Astrocyte (in vitro differentiated cells and primary cell): ENCODE data around the gene CYP4F3.

Source experiments
- CTCF ChIP-seq: IDR thresholded peaks from 2 replicates; pipeline ENCODE4 v1.5.1; 2011; ENCODE audit warnings: low read depth, mild to moderate bottlenecking, inconsistent platforms, low read length, moderate library complexity; ENCODE audit not compliant: insufficient read depth
- EZH2 ChIP-seq: IDR thresholded peaks from 2 replicates; pipeline ENCODE4 v1.6.1; 2012; ENCODE audit warnings: mild to moderate bottlenecking, low read length, inconsistent platforms; ENCODE audit not compliant: insufficient read depth

- TF ChIP-seq CTCF (no peak), EZH2 (no peak)
These were observed 1.1 kb upstream of the CYP4F3 start for GRCh38 chr19:15639596-15639995.
